Activated gamma-delta T cell treated with Interleukin-2 at 50 U/mL for 16 hours (primary cell): ENCODE data around the gene CNDP1.
"Not testable (repeated sequence)": the region's sequence is repeated elsewhere in the genome, so short reads cannot be mapped to it uniquely, and the experiment has no call there.

Source experiments
- DNase-seq: peaks from one replicate; pipeline ENCODE4 v3.0.0-alpha.2; 2020

Gene CNDP1

GRCh38 chr18:74534150-74534969, at the start of gene CNDP1:
TSS of gene CNDP1 (plus strand) at chr18:74534500. CDS start at chr18:74534668, 168 bp downstream.
- no peak for DNase-seq

- DNase-seq: no peak
Measured at GRCh38 chr18:74486119-74486849, 48.0 kb upstream of the CNDP1 start.

GRCh38 chr18:74488354-74488753, 45.9 kb upstream of the CNDP1 start:
- no peak for DNase-seq

- no peak for DNase-seq
Measured at GRCh38 chr18:74488864-74489263, 45.4 kb upstream of the CNDP1 start.

GRCh38 chr18:74489676-74490075, 44.6 kb upstream of the CNDP1 start:
- no peak for DNase-seq

- DNase-seq: no peak
Measured at GRCh38 chr18:74492259-74492658, 42.0 kb upstream of the CNDP1 start.

GRCh38 chr18:74493689-74494088, 40.6 kb upstream of the CNDP1 start:
- peak; percentile 59 for DNase-seq

- DNase-seq: no peak
Measured at GRCh38 chr18:74494514-74494913, 39.8 kb upstream of the CNDP1 start.

- peak; percentile 99 for DNase-seq
Measured at GRCh38 chr18:74495581-74496507, 38.5 kb upstream of the CNDP1 start, which contains the start of gene CNDP2. TSS of gene CNDP2 (plus strand) at chr18:74496363. CDS start at chr18:74499974, 3,611 bp downstream.

GRCh38 chr18:74496508-74497323, 37.6 kb upstream of the CNDP1 start:
- peak; percentile 17 for DNase-seq

GRCh38 chr18:74497324-74497676, 37.0 kb upstream of the CNDP1 start:
- DNase-seq: no peak

GRCh38 chr18:74497778-74498177, 36.5 kb upstream of the CNDP1 start:
- DNase-seq: no peak

- DNase-seq: peak; percentile 68
Measured at GRCh38 chr18:74498712-74499627, 35.3 kb upstream of the CNDP1 start.

GRCh38 chr18:74499633-74500032, 34.7 kb upstream of the CNDP1 start:
- DNase-seq: peak; percentile 24

- no peak for DNase-seq
Measured at GRCh38 chr18:74500372-74500771, 33.9 kb upstream of the CNDP1 start.

- not testable (repeated sequence) for DNase-seq
Measured at GRCh38 chr18:74500774-74501173, 33.5 kb upstream of the CNDP1 start.

GRCh38 chr18:74501386-74501785, 32.9 kb upstream of the CNDP1 start:
- no peak for DNase-seq

GRCh38 chr18:74503137-74503536, 31.2 kb upstream of the CNDP1 start:
- no peak for DNase-seq

- no peak for DNase-seq
Measured at GRCh38 chr18:74505776-74506175, 28.5 kb upstream of the CNDP1 start.

GRCh38 chr18:74506448-74507084, 27.7 kb upstream of the CNDP1 start:
- DNase-seq: no peak
